ENCODE results near the gene DYNC1I1. TPM values are rescaled to one million over a fixed set of nuclear protein-coding genes. Genes with fewer than 3 reads are reported as not detected.

Gene DYNC1I1
- total and polyA plus RNA-seq, 2 donors (not counting 3 experiments of a cell fraction or from before 2014, with no cell fraction given) = 1.8 to 3.6 TPM

- Histone ChIP-seq H2AFZ (ENCODE audit: low read depth, low read length) (no peak overlapping the region), H3K9me1 (replicated peaks; ENCODE audit: control insufficient read depth, extremely low read depth, insufficient read depth, low read length) (no peaks in the 10 kb centered on the region), H4K20me1 (replicated peaks; ENCODE audit: control insufficient read depth, extremely low read depth, insufficient read depth, low read length) (no peaks in the 10 kb centered on the region), H3K4me1 (ENCODE audit: control insufficient read depth, extremely low read depth, insufficient read depth, low read length) (no peaks in the 10 kb centered on the region), H3K36me3 (ENCODE audit: control insufficient read depth in 2 of 2, extremely low read depth in 1 of 2, insufficient read depth in 2 of 2, low read length in 2 of 2) (no peaks in the 10 kb centered on the region), H3K4me2 (ENCODE audit: insufficient read depth, low read length) (no peak overlapping the region), H3K79me2 (ENCODE audit: control insufficient read depth, insufficient read depth, low read length) (no peaks in the 10 kb centered on the region), H3K9me3 (replicated peaks; ENCODE audit: control insufficient read depth, insufficient read depth, low read length) (no peaks in the 10 kb centered on the region), H3K27ac (ENCODE audit: insufficient read depth, low read depth, low read length) (no peak overlapping the region), H3K4me3 (replicated peaks in 1 of 3; ENCODE audit: insufficient read depth in 1 of 3, low read depth in 1 of 3, low read length in 3 of 3) (no peak overlapping the region), H3K9ac (replicated peaks; ENCODE audit: extremely low read depth, insufficient read depth, low read length) (no peak overlapping the region), H3K27me3 (ENCODE audit: control insufficient read depth in 2 of 2, insufficient read depth in 2 of 2, low read length in 2 of 2) (no peaks in the 10 kb centered on the region)
- POLR2A ChIA-PET = no interaction called here
- CTCF ChIA-PET = no interaction called here
- FAIRE-seq (no peak), DNase-seq (ENCODE audit: low read depth, low spot score) (no peak)
- no peak for TF ChIP-seq POLR2A (IDR thresholded peaks at IDR 0.05; ENCODE audit: low read depth, low read length)
- no peak for TF ChIP-seq GATA2 (IDR thresholded peaks at IDR 0.05; ENCODE audit: insufficient read depth, insufficient read length, low read depth, low read length)
- TF ChIP-seq POLR2AphosphoS5 (IDR thresholded peaks at IDR 0.05; ENCODE audit: insufficient read depth, low read depth, low read length) = no peak
- intact Hi-C loops (cut with micrococcal nuclease) = no loop called here
- dilution Hi-C loops (cut with MboI; ENCODE audit: extremely low pct_ligation_motif_present, low sequenced_read_pairs) = no loop called here
- no TSS peak for BruUV-seq (replicated peaks)
These were observed 262.8 kb downstream of the DYNC1I1 start for GRCh38 chr7:96034940-96035727.

GRCh38 chr7:96040250-96040772 lies 268.0 kb downstream of the DYNC1I1 start:
- Histone ChIP-seq H4K20me1 (replicated peaks; ENCODE audit: control insufficient read depth, extremely low read depth, insufficient read depth, low read length) (no peaks in the 10 kb centered on the region), H2AFZ (ENCODE audit: low read depth, low read length) (no peak overlapping the region), H3K4me2 (ENCODE audit: insufficient read depth, low read length) (no peak overlapping the region), H3K9me1 (replicated peaks; ENCODE audit: control insufficient read depth, extremely low read depth, insufficient read depth, low read length) (no peaks in the 10 kb centered on the region), H3K9ac (replicated peaks; ENCODE audit: extremely low read depth, insufficient read depth, low read length) (no peak overlapping the region), H3K4me3 (replicated peaks in 1 of 3; ENCODE audit: insufficient read depth in 1 of 3, low read depth in 1 of 3, low read length in 3 of 3) (no peak overlapping the region), H3K79me2 (ENCODE audit: control insufficient read depth, insufficient read depth, low read length) (no peaks in the 10 kb centered on the region), H3K36me3 (ENCODE audit: control insufficient read depth in 2 of 2, extremely low read depth in 1 of 2, insufficient read depth in 2 of 2, low read length in 2 of 2) (no peaks in the 10 kb centered on the region), H3K4me1 (ENCODE audit: control insufficient read depth, extremely low read depth, insufficient read depth, low read length) (no peaks in the 10 kb centered on the region), H3K9me3 (replicated peaks; ENCODE audit: control insufficient read depth, insufficient read depth, low read length) (no peaks in the 10 kb centered on the region), H3K27ac (ENCODE audit: insufficient read depth, low read depth, low read length) (no peak overlapping the region), H3K27me3 (ENCODE audit: control insufficient read depth in 2 of 2, insufficient read depth in 2 of 2, low read length in 2 of 2) (peaks cover 0 to 2% of the 10 kb centered on the region in 2 experiments)
- CTCF ChIA-PET = no interaction called here
- FAIRE-seq = no peak
- POLR2A ChIA-PET = no interaction called here
- no peak for DNase-seq (ENCODE audit: low read depth, low spot score)
- no peak for TF ChIP-seq EZH2 (IDR thresholded peaks at IDR 0.05; ENCODE audit: borderline replicate concordance, low read depth, low read length, severe bottlenecking)
- no peak for TF ChIP-seq MAX (IDR thresholded peaks at IDR 0.05; ENCODE audit: insufficient read depth, insufficient read length)
- TF ChIP-seq GATA2 (IDR thresholded peaks at IDR 0.05; ENCODE audit: insufficient read depth, insufficient read length, low read depth, low read length) = no peak
- BruUV-seq (replicated peaks) = no TSS peak
- dilution Hi-C loops (cut with MboI; ENCODE audit: extremely low pct_ligation_motif_present, low sequenced_read_pairs) (no loop called here), intact Hi-C loops (cut with micrococcal nuclease) (no loop called here)
